ENCODE results near the gene NLRP7. TPM values are rescaled to one million over a fixed set of nuclear protein-coding genes. Genes with fewer than 3 reads are reported as not detected.
"Not testable (repeated sequence)": the region's sequence is repeated elsewhere in the genome, so short reads cannot be mapped to it uniquely, and the experiment has no call there.

NLRP7 gene
- polyA plus RNA-seq, 10 donors: 0.34 to 0.53 (median 0.41) TPM; not detected in 6

- DNase-seq: not testable (repeated sequence)
Measured at GRCh38 chr19:54919646-54920563, 27.4 kb downstream of the NLRP7 start.

- DNase-seq: no peak
Measured at GRCh38 chr19:54918499-54918898, 28.8 kb downstream of the NLRP7 start.

GRCh38 chr19:54916822-54917221 is 30.5 kb downstream of the NLRP7 start:
- peak in 1 of 3 donors; percentile 2 for DNase-seq

DNA sequence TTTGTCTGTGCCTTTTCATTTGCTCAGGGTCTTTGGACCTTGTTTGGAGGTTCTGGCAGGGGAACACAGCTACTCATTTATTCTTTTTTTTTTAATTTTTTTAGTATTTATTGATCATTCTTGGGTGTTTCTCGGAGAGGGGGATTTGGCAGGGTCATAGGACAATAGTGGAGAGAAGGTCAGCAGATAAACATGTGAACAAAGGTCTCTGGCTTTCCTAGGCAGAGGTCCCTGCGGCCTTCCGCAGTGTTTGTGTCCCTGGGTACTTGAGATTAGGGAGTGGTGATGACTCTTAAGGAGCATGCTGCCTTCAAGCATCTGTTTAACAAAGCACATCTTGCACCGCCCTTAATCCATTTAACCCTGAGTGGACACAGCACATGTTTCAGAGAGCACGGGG is 39.4 kb downstream of the NLRP7 start:
- not testable (repeated sequence) for DNase-seq

GRCh38 chr19:54906819-54907218 is 40.5 kb downstream of the NLRP7 start:
- DNase-seq: no peak

DNA sequence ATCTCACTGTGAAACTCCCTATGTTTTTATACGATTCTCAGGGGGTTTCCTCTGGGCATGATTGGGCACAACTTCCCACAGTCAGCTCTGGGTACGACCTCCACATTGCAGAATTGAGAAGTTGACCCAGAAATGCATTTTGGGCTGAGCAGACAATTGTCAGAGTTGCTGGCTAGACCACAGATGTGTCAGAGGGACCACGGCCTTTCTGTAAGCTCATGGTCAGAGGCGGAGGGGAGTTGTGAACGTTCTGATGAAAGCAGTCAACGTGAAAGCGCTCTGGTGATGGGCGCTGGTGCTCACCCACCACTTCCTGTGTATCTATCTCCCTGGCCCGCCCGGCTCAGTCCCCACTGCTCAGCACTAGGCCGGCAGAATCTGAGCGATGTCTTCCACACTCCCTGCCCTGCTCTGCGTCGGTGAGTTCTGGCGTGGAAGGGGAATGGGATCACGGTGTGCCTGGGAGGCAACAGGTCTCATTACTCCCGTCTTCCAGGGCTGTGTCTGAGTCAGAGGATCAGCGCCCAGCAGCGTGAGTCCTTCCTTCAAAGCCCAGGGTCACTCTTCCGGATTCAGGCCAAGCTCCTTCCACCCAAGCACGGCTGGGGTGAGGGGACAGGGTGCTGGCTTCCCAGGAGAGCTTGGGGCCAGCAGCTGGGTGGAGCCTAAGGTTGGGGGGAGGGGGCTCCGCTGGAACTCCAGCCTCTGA is 41.4 kb downstream of the NLRP7 start, which contains the start of gene NCR1:
Gene NCR1 (plus strand): TSS at position 346 of the 709 bp plus-strand sequence. CDS start 40 bp downstream, at position 386.
- DNase-seq: no peak

- DNase-seq: no peak
Measured at GRCh38 chr19:54905421-54905802, 41.9 kb downstream of the NLRP7 start.

DNA sequence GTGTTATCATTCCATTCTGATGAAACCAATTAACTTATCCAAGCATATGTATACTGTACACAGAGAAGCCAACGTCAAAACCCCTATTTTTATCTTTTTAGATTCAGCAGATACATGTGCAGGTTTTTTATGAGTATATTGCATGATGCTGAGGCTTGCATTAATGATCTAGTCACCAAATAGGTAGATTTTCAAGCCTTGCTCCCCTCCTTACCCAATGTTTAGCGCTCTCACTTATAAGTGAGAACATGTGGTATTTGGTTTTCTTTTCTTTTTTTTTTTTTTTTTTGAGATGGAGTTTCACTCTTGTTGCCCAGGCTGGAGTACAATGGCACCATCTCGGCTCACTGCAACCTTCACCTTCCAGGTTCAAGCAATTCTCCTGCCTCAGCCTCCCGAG is 43.1 kb downstream of the NLRP7 start:
- not testable (repeated sequence) for DNase-seq

- DNase-seq: no peak
Measured at GRCh38 chr19:54903303-54903702, 44.0 kb downstream of the NLRP7 start.

DNA sequence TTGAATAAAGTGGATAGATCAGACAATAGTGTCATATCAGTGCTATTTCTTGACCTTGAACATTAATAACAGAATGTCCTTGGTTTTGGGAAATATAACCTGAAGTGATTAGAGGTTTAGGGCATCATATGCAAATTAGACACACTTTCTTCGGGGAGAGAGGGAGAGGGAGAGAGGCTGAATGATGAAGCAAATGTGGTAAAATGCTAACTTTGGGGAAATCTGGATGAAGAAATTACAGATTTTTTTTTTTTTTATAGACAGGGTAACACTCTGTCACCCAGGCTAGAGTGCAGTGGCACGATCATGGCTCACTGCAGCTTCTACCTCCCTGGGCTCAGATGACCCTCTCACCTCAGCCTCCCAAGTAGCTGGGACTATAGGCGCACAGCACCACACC is 45.3 kb downstream of the NLRP7 start:
- no peak for DNase-seq

DNA sequence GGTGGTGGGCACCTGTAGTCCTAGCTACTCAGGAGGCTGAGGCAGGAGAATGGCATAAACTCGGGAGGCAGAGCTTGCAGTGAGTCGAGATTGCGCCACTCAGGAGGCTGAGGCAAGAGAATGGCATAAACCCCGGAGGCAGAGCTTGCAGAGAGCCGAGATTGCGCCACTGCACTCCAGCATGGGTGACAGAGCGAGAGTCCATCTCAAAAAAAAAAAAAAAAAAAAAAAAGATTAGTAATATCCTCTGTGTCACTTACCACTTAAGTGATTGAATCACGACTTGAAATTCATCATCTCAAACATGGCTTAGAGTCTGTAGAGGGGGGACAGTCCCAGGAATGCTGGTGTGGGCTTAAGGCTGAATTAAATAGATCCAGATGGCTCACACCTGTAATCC is 46.2 kb downstream of the NLRP7 start:
- not testable (repeated sequence) for DNase-seq

- DNase-seq: not testable (repeated sequence)
Measured at GRCh38 chr19:54899646-54900045, 47.7 kb downstream of the NLRP7 start.

DNA sequence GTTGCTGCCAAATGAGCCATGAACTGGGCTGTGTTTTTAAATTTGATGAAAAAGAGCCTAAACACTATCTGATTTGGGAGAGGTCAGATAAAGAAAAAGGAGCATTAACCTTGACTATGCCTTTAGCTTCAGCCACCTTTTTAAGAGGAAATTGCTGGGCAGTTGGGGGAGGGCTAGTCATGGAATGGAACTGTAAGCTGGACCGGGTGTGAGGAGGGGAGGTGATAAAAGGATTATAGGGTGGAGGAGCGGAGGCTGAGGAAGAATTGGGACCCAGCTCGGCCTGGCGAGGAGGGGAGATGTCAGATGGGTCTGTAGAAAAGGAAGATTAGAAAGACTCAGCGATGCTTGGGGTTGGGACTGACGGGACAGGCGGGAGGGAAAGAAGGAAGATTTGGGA is 48.6 kb downstream of the NLRP7 start:
- DNase-seq: not testable (repeated sequence)

GRCh38 chr19:54896036-54896435 is 51.3 kb downstream of the NLRP7 start:
- DNase-seq: no peak

- not testable (repeated sequence) for DNase-seq
Measured at GRCh38 chr19:54894106-54894505, 53.2 kb downstream of the NLRP7 start.

- DNase-seq: no peak
Measured at GRCh38 chr19:54893406-54893805, 53.9 kb downstream of the NLRP7 start.

DNA sequence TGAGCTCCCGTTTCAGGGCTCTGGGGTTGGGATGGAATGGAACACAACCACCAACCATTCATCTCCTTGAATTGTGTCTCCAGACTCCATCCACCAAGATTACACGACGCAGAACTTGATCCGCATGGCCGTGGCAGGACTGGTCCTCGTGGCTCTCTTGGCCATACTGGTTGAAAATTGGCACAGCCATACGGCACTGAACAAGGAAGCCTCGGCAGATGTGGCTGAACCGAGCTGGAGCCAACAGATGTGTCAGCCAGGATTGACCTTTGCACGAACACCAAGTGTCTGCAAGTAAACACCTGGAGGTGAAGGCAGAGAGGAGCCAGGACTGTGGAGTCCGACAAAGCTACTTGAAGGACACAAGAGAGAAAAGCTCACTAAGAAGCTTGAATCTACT is 57.8 kb downstream of the NLRP7 start:
- DNase-seq: no peak

- no peak for DNase-seq
Measured at GRCh38 chr19:54888239-54888638, 59.1 kb downstream of the NLRP7 start.

DNA sequence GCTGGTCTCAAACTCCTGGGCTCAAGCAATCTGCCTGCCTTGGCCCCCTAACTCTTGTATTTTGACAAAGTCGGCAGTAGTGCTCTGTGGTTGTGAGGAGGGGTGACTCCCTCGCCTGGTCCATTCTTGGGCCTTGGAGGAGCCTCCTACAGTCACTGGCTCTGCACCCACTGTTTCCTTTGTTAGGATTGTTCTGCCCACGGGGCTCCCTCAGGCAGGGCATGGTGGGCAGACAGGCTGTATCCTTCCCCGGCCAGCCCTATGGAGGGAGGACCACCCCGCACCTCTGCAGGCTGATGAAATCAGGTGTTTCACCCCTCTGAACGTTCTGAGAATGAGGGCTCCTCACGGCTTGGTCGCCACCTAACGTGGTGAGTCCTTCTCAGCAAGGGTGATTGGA is 64.1 kb downstream of the NLRP7 start:
- no peak for DNase-seq

GRCh38 chr19:54882758-54883157 is 64.6 kb downstream of the NLRP7 start:
- no peak for DNase-seq

DNA sequence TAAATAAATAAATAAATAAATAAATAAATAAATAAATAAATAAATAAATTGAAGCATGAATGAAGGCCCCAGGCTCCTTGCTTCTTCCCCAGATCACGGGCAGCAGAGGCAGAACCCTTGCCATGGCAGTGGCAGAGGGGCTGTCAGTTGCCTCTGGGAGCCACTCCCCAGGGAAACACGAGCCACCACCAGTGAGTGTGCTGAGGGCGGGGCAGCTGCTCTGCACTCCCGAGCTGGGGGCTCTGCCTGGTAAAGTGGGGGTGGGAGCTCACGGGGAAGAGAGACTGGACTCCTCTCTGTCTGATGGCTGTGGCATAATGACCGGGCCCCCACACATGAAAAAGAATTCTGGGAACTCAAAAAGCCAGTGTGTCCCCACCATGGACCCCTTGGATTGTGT is 65.4 kb downstream of the NLRP7 start:
- DNase-seq: no peak

DNA sequence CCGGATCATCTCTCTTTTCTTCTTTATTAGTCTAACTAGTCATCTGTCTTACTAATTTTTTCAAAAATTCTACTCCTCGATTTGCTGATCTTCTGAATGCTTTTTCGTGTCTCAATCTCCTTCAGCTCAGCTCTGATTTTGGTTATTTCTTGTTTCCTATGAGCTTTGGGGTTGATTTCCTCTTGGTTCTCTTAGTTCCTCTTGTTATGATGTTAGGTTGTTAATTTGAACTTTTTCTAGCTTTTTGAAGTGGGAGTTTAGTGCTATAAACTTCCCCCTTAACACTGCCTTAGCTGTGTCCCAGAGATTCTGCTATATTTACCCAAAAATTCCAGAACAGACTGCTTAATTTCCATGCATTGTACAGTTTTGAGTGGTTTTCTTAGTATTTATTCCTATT is 69.9 kb downstream of the NLRP7 start:
- DNase-seq: no peak

DNA sequence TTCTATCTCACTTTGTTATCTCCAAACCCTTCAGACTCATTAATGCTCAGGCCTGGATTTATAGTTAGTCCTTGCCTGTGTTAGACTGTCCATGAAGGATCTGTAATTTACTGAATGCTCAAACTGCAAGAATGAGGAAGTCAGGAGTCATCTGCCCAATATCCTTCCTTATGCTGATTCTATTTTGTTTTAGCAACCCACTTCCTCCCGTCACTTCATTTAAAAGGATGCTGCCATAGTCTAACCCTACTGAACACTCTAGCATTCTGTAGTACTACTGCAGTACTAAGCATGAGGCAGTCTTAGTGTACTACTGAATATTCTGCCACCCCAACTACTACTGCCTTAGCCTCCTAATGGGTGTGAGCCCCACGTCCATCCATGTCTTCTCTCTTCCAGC is 71.8 kb downstream of the NLRP7 start:
- peak in 1 of 3 donors; percentile 7 for DNase-seq

Measured in muscle of back (tissue), 11 donors.